ENCODE measurements around the gene FBXO5.
"Not testable (repeated sequence)": the region's sequence is repeated elsewhere in the genome, so short reads cannot be mapped to it uniquely, and the experiment has no call there.

FBXO5 gene

DNA sequence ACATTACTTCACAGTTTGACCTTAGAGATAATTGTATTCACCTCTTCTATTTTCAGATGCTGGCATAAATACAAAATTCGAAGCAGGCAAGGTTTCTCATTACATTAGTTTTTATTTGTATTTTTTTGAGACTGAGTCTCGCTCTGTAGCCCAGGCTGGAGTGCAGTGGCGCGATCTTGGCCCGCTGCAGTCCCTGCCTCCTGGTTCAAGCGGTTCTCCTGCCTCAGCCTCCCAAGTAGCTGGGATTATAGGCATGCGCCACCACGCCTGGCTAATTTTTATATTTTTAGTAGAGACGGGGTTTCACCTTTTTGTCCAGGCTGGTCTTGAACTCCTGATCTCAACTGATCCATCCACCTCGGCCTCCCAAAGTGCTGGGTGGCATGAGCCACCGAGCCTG lies 2.5 kb upstream of the FBXO5 start:
- DNase-seq = not testable (repeated sequence)

DNA sequence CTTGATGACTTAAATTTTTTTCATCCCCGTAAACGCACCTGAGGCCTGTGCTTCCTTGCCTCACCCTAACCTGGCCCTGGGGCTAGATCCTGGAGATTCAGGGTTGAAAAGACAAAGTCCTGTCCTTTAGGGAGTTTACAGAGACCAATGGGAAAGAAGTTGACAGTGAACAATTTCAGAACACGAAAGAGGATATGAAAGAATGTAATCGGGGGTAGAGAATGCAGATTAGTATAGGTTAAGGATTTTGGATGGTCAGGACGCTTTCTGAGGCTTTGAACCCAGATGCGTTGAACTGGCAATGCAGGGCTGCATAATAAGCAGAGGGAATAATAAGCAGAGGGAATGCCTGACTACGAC lies 1.7 kb upstream of the FBXO5 start:
- DNase-seq = no peak

- peak; percentile 83 for DNase-seq
Measured at GRCh38 chr6:152983637-152984512, 1.0 kb upstream of the FBXO5 start.

DNA sequence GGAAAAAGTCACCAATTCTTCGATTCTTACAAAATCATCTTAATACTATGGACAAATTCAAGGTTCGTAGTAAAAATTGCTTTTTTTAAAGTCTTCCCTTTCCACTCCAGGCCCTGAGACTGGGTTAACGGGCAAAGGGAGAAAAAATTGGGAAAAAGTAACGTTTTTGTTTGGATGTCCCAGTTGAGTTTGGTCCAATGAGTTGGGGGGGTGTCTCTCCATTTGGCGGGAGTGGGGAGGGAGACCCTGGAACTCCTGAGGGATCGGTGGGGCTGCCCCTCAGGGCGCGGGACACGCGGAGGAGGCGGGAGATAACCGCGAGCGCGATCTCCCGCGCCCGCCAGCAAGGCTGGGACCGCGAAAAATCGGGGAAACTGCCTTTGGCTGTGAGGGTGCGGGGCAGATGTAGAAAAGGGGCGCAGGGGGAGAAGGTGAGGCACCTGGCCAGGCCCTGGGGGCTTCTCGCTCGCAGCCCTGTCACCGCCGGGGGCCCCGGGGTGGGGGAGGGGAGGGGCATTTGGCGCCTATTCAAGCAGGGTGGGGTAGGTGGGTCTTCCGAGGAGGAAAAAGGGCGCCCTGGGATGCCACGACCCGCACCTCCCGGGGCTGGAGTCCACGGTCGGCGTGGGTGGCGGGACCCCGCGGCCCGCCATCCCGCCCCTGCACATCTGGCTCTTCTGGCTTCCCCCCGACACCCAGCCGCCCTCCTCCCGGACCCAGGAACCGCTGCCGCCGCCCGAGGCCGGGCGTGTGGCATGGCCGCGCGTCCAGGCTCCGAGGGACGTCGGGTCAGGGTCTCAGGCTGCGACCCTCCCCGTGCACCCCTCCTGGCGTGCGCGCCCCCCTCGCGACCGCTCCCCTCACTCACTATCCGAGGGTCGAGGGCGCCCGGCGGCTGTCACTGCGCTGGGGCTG lies 595 bp downstream of the FBXO5 start:
- DNase-seq = no peak

DNA sequence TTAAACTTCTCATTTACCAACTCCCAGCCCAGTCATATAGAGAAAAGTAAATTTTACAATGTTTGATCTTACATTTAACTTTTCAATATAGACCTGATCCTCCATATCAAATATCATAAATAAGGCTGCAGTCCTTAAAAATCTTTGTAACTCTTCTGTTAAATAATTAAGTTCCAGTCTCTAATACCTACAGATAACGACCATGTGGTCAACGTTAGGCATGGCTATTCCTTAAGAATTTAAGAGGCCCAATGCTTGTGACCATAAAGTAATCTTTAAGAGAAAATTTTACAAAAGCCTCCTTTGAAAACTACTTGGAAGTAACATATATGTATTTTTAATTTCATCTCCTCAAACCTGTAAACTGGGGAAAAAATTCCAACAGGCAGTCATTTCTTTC lies 1.6 kb downstream of the FBXO5 start:
- DNase-seq = no peak

DNA sequence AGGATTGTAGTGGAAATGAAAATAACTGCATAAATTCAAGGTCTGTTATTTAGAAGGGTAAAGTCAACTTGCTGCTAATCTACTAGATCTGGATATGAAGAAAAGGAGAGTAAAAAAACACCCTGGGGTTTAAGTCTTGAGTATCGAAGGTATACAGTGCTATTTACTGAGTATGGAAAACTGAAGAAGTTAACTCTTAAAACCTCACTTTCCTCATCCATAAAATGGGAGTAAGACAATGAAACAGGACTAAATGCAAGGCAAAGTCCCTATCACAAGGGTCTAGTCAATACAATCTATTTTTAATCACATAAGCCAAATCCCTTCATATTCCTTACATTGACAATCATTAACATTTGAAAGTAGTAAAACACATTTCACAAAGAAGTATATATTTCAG lies 2.2 kb downstream of the FBXO5 start:
- DNase-seq = no peak

DNA sequence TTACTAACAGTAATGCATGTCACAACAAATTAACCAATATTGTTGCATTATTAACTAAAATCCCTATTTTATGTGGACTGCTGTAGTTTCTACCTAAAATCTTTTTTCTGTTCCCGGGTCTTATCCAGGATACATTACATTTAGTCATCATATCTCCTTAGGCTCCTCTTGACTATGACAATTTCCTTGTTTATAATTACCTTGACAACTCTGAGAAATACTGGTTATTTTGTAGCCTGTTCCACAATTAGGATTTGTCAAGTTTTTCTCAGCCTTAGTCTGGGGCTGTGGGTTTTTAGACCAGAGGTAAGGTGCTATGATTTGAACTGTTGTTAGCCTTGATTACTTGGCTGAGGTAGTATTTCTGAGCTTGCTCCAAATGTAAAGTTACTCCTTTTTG lies 3.7 kb downstream of the FBXO5 start:
- no peak for DNase-seq

DNA sequence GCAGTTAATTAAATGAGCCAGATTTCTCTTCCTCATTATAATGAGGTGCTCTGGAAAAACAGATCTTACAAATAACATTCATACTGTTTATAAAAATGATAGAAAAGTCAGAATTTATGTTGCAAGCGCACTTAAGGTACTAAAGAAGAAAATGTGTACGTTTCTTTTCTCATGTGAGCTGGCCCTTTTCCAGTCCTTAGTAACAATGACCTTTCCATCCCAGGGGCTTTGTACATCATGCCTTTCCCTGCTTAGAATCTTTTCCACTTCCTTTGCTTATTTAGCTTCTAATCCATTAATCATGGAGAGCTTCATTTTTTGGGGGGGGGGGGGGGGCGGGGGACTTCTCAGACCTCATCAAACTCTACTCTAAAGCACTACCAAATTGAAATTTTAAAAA lies 4.8 kb downstream of the FBXO5 start:
- DNase-seq = no peak

- no peak for DNase-seq
Measured at GRCh38 chr6:152977556-152977955, 5.3 kb downstream of the FBXO5 start.

DNA sequence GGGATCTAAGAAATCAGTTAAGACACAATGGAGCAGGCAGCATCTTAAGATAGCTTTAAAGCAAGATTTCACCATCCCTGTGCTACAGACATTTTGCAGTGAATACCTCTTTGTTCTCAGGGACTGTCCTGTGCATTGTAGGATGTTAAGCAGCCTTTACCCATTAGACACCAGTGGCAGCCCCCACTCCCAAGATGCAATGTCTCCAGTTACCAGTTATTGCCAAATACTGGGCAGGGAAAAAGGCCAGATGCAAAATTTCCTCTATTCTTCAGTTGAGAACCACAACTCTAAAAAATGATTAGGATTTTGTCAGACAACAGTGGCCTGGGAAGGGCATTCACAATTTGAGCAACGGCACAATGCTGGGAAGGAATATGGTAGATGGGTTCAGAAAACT lies 6.1 kb downstream of the FBXO5 start:
- no peak for DNase-seq

DNA sequence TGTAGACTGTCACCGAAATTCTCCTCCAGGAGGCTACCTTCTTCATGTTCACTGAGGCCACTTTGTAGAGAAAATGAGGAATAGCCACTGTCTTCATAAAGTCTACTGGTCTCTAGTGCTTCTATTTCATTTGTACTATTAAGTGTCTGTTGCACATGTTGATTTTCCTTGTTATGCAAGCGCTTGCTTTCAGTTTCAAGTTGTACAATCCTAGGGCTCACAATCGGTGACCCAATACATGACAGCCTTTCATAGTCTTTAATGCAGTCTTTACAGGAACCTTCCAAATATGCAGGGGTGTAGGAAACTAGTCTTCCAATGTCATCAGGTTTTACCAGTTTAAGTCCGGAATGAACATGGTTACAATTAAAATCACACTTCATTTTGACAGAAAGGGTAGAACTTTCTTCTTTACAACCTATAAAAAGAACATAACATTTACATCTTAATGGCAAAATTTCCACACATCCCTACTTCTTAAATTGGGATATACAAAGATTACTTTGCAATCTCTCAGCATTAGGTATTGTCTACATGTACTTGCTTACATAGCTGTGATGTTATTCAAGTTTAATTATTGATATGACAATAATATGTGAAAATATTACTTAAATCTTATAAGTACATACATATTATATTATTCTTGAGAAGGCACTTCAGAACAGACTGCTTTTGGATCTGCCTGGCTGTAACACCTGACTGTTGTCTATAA lies 7.5 kb downstream of the FBXO5 start:
- no peak for DNase-seq

- no peak for DNase-seq
Measured at GRCh38 chr6:152973916-152974315, 8.9 kb downstream of the FBXO5 start.

GRCh38 chr6:152969688-152970418 lies 13.0 kb downstream of the FBXO5 start:
- no peak for DNase-seq

DNA sequence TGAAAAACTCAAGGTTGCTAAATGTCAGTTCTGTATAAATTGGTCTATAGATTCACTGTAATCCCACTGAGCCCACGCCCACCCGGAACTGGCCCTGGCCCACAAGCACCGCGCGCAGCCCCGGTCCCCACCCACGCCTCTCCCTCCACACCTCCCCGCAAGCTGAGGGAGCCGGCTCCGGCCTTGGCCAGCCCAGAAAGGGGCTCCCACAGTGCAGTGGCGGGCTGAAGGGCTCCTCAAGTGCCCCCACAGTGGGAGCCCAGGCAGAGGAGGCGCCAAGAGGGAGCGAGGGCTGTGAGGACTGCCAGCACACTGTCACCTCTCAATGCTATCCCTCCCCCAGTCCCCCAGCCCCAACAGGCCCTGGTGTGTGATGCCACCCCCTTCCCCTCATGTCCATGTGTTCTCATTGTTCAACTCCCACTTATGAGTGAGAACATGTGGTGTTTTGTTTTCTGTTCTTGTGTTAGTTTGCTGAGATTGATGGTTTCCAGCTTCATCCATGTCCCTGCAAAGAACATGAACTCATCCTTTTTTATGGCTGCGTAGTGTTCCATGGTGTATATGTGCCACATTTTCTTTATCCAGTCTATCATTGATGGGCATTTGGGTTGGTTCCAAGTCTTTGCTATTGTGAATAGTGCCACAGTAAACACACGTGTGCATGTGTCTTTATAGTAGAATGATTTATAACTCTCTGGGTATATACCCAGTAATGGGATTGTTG lies 16.5 kb downstream of the FBXO5 start:
- DNase-seq = not testable (repeated sequence)

DNA sequence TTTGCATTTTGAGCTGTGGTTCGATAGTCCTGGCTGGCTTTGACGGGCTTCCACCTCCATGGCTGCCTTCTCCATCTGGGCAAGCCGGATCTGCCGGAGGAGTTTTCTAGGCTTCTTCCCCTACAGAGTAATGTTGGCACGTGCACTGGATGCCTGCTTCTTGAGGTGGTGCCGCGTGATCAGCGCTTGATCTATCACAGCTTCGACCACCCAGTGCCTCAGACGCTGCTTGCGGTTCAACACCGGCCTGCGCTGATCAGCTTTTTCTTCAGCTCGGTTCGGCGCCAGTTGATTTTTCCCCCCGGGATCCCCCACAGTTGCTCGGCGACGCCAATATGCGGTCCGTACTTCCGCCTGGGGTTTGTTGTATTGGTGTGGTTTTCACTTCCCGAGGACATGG lies 23.5 kb downstream of the FBXO5 start:
- no peak for DNase-seq

DNA sequence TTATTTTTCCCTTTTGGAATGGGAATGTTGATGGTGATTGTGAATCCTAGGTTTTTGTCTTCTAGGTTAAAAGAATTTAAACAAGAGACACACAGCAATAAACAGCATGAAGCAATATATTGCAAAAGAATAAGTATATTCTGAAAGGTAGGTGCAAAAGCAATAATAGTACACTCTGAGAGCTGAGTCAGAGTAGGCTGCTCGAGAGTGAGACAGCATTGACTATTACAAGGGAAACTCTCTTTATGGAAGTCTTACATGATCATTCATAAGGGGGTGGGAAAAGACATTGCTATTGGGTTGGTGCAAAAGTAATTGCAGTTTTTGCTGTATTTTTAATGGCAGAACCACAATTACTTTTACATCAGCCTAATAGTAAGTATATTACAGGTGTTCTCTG lies 25.0 kb downstream of the FBXO5 start:
- DNase-seq = no peak

DNA sequence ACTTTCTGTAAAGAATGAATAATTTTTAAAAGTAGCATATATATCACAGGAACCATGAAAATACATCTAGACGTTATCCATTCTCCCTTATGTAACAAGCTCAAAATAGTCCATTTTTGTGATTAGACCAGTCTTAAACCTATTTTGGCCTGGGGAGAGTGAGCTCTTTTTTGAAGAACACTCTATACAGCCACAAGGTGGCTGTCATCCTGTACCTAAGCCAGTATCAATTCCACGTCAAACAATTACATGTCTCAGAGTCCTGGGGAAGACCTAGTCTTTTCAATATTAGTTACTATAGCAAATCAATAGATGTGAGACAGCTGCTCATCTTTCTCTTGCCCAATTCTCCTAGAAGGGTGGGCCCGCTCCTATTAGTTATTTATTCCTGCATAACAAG lies 28.4 kb downstream of the FBXO5 start:
- DNase-seq = no peak

- DNase-seq = no peak
Measured at GRCh38 chr6:152952866-152953509, 29.9 kb downstream of the FBXO5 start.

DNA sequence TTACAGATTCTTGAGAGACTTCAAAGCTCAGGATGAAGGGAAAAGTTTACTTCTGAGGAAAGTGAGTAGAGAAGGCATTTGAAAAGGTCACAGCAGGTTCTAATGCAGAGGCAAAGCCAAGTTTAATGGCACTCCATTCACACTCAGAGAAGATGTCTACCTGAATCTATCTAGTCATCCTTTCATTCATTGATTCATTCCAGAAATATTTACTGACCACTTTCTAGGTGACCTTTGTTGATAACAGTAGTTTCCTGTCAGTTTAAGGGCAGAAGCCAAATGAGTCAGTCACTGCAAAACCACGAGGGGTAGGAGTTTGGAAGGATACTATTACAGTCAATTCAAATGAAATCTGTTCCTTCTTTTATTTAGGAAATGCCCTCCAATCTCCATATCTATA lies 30.8 kb downstream of the FBXO5 start:
- DNase-seq = no peak

DNA sequence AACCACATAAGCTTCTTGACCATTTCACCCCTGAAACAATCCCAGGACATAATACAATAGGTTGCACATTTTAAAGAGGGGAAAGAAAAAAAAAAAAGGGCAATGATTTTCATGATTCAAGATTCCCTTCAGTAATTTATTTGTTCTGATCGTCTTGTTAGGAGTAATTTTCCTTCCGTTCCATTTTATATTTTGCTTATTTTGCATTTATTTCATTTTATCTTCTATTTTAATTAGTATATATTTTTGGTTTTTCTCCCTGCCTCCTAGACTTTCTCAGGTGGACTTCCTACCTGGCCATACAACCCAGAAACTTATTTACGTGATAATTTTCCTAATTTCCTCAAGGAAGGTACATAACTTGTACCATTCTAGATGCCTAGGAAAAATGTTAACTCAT lies 32.6 kb downstream of the FBXO5 start:
- DNase-seq = no peak

GRCh38 chr6:152948150-152948768 lies 34.6 kb downstream of the FBXO5 start:
- DNase-seq = no peak
